ENCODE data around the gene OBSCN.

The OBSCN gene

GRCh38 chr1:228405200-228405978, 197.5 kb downstream of the OBSCN start:
- no peak for TF ChIP-seq CTCF (IDR thresholded peaks at IDR 0.05)

GRCh38 chr1:228405979-228406228, 198.1 kb downstream of the OBSCN start:
- TF ChIP-seq CTCF (IDR thresholded peaks at IDR 0.05): no peak

GRCh38 chr1:228407106-228408040, 199.5 kb downstream of the OBSCN start:
- TF ChIP-seq CTCF (IDR thresholded peaks at IDR 0.05): no peak

- TF ChIP-seq CTCF (IDR thresholded peaks at IDR 0.05): no peak
Measured at GRCh38 chr1:228408041-228408868, 200.4 kb downstream of the OBSCN start.

GRCh38 chr1:228408869-228409805, 201.3 kb downstream of the OBSCN start:
- TF ChIP-seq CTCF (IDR thresholded peaks at IDR 0.05): no peak

- TF ChIP-seq CTCF (IDR thresholded peaks at IDR 0.05): no peak
Measured at GRCh38 chr1:228410015-228410414, 202.2 kb downstream of the OBSCN start.

Measured in LNCAP (cell line).